Glutamatergic neuron (in vitro differentiated cells): ENCODE measurements around the gene CD99. TPM values are rescaled to one million over a fixed set of nuclear protein-coding genes. Genes with fewer than 3 reads are reported as not detected.
"Not testable (repeated sequence)": the region's sequence is repeated elsewhere in the genome, so short reads cannot be mapped to it uniquely, and the experiment has no call there.

Experiments used
- DNase-seq: peaks from one replicate; pipeline ENCODE4 v3.0.0; 2022
- H3K27ac Mint-ChIP-seq: one replicate; pipeline ENCODE4 v1.8.0; 2020; ENCODE audit warnings: mild to moderate bottlenecking, mixed read lengths, inconsistent platforms; ENCODE audit not compliant: unreplicated experiment
- H3K27me3 Mint-ChIP-seq: one replicate; pipeline ENCODE4 v1.8.0; 2020; ENCODE audit warnings: mild to moderate bottlenecking, moderate library complexity, mixed read lengths, inconsistent platforms; ENCODE audit not compliant: unreplicated experiment
- H3K36me3 Mint-ChIP-seq: one replicate; pipeline ENCODE4 v1.8.0; 2020; ENCODE audit warnings: mild to moderate bottlenecking, mixed read lengths, inconsistent platforms; ENCODE audit not compliant: unreplicated experiment
- H3K4me1 Mint-ChIP-seq: one replicate; pipeline ENCODE4 v1.8.0; 2020; ENCODE audit warnings: mild to moderate bottlenecking, low read depth, mixed read lengths, inconsistent platforms; ENCODE audit not compliant: unreplicated experiment
- H3K4me3 Mint-ChIP-seq: one replicate; pipeline ENCODE4 v1.8.0; 2020; ENCODE audit warnings: mild to moderate bottlenecking, mixed read lengths, inconsistent platforms; ENCODE audit not compliant: unreplicated experiment
- H3K9me3 Mint-ChIP-seq: one replicate; pipeline ENCODE4 v1.8.0; 2020; ENCODE audit warnings: mild to moderate bottlenecking, moderate library complexity, mixed read lengths, inconsistent platforms; ENCODE audit not compliant: unreplicated experiment
- total RNA-seq: library from RNA; stranded (reverse); fragmentation: NEBNext Ultra II Directional; extraction: Animal tissue kit (Norgen Biotek cat#: 25700); gene quantifications from one replicate; pipeline ENCODE4 v1.2.1, GENCODE V29; 2021; ENCODE audit not compliant: unreplicated experiment
- TF ChIP-seq, protein P1 (sequence below): fragments of 200-600 bp; sonication (generic); IDR thresholded peaks from one replicate; pipeline ENCODE4 v1.5.0; 2021; ENCODE audit not compliant: partially characterized antibody, unreplicated experiment

Gene CD99
- total RNA-seq, 1 donor from 2014 or later, result 31.2 TPM

DNA sequence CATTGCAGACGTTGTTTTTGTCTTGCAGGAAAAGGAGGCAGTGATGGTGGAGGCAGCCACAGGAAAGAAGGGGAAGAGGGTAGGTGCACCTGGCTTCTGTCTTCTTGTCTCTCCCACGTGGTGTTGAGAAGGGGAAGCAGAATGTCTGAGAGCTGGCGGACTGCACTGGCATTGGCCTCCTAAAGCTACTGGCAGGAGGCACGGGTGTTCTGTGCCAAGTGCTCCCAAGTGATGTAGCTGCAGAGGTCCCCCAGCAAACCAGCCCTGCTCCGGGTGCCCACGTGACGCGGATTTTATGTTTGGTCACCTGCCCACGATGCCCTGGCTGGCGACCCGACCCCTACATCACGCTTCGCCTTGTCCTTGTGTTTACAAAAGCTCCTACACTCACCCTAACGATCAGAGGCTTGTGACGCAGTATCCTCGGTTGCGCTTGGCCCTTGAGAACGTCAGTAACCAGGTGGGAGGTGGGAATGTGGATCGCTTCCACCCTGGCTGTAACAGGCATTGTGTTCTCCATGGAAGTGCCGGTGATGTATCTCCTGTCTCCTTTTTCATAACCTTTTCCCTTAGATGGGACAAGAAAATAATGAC is 32.3 kb downstream of the CD99 start:
- Mint-ChIP-seq H3K36me3 (peaks cover 7% of the 10 kb centered on the region), H3K27ac (no peak overlapping the region), H3K4me3 (no peak overlapping the region), H3K4me1 (no peaks in the 10 kb centered on the region), H3K27me3 (no peaks in the 10 kb centered on the region), H3K9me3 (peaks cover 3% of the 10 kb centered on the region)
- TF ChIP-seq, protein P1, sequence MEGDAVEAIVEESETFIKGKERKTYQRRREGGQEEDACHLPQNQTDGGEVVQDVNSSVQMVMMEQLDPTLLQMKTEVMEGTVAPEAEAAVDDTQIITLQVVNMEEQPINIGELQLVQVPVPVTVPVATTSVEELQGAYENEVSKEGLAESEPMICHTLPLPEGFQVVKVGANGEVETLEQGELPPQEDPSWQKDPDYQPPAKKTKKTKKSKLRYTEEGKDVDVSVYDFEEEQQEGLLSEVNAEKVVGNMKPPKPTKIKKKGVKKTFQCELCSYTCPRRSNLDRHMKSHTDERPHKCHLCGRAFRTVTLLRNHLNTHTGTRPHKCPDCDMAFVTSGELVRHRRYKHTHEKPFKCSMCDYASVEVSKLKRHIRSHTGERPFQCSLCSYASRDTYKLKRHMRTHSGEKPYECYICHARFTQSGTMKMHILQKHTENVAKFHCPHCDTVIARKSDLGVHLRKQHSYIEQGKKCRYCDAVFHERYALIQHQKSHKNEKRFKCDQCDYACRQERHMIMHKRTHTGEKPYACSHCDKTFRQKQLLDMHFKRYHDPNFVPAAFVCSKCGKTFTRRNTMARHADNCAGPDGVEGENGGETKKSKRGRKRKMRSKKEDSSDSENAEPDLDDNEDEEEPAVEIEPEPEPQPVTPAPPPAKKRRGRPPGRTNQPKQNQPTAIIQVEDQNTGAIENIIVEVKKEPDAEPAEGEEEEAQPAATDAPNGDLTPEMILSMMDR, result no peak
- no peak for DNase-seq

DNA sequence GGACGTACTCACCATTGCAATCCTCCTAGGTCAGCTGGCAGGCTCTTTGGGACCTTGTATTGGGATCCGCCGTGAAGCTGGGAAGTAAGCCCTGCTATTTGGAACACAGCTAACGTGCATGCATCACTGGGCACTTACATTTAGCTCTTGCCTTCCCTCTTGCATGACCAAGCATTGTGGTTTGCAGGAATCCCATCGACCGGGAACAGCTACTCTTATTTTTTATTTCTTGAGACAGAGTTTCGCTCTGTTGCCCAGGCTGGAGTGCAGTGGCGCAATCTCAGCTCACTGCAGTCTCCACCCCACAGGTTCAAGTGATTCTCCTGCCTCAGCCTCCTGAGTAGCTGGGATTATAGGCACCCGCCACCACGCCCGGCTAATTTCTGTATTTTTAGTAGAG is 36.2 kb downstream of the CD99 start:
- not testable (repeated sequence) for H3K27ac Mint-ChIP-seq, H3K4me3 Mint-ChIP-seq, H3K27me3 Mint-ChIP-seq, DNase-seq, H3K9me3 Mint-ChIP-seq, H3K4me1 Mint-ChIP-seq
- peaks cover 10% of the 10 kb centered on the region for H3K36me3 Mint-ChIP-seq

GRCh38 chrX:2732076-2732475 is 41.0 kb downstream of the CD99 start:
- Mint-ChIP-seq H3K4me3 (no peak overlapping the region), H3K27ac (no peak overlapping the region), H3K36me3 (peaks cover 5% of the 10 kb centered on the region), H3K9me3 (peaks cover 6% of the 10 kb centered on the region), H3K4me1 (no peaks in the 10 kb centered on the region), H3K27me3 (no peaks in the 10 kb centered on the region)
- TF ChIP-seq, protein P1, result no peak
- DNase-seq, result no peak

DNA sequence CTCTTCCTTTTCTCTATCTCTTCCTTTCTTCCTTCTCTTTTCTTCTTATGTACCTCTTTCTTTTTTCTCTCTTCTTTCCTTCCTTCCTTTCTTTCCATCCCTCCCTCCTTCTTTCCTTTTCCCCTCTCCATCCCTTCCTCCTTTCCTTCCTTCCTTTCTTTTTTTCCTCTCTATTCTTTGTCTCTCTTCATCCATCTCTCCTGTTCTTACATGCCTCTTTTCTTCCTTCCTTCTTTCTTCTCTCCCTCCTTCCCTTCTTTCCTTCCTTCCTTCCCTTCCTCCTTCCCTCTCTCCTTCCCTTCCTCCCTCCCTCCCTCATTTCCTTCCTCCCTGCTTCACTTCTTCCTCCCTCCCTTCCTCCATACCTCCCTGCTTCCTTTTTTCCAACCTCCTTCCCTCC is 41.6 kb downstream of the CD99 start:
- no peak overlapping the region for H3K4me3 Mint-ChIP-seq
- no peaks in the 10 kb centered on the region for H3K4me1 Mint-ChIP-seq
- peaks cover 5% of the 10 kb centered on the region for H3K36me3 Mint-ChIP-seq
- H3K9me3 Mint-ChIP-seq, result peaks cover 6% of the 10 kb centered on the region
- TF ChIP-seq, protein P1, result no peak
- H3K27ac Mint-ChIP-seq, result no peak overlapping the region
- no peak for DNase-seq
- H3K27me3 Mint-ChIP-seq, result no peaks in the 10 kb centered on the region

DNA sequence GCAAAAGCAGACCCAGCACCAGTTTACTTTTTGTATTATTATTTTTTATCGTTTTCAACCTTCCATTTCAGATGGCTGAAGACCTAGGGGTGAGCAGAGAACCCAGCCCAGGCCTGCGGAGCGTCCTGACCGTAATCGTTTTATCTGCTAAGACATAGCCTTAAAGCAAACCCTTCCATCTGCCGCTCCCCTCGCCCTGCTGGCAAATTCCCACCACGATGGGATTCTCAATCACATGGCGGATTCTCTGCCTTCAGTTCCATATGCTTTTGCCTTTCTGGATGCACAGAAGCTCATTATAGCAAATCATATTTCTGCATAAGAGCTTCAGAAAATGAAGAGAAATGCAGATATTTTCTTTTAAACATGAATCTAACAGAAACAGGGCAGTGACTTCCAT is 42.2 kb downstream of the CD99 start:
- H3K4me3 Mint-ChIP-seq, result no peak overlapping the region
- H3K4me1 Mint-ChIP-seq, result no peaks in the 10 kb centered on the region
- no peaks in the 10 kb centered on the region for H3K27me3 Mint-ChIP-seq
- DNase-seq, result no peak
- no peak overlapping the region for H3K27ac Mint-ChIP-seq
- H3K9me3 Mint-ChIP-seq, result peaks cover 6% of the 10 kb centered on the region
- TF ChIP-seq, protein P1, result no peak
- peaks cover 4% of the 10 kb centered on the region for H3K36me3 Mint-ChIP-seq
